GM21619 (cell line): Measurements from ENCODE around the gene PLS3.

Source experiments
- ATAC-seq: cut with Tn5 transposase; IDR thresholded peaks from one replicate; pipeline ENCODE4 v1.9.1; 2021; ENCODE audit not compliant: unreplicated experiment

The PLS3 gene

GRCh38 chrX:115687595-115687994 is 126.6 kb downstream of the PLS3 start:
- ATAC-seq: no peak

GRCh38 chrX:115689931-115690330 is 129.0 kb downstream of the PLS3 start:
- no peak for ATAC-seq

- peak; percentile 71 for ATAC-seq
These were observed 129.7 kb downstream of the PLS3 start for GRCh38 chrX:115690511-115691216.

DNA sequence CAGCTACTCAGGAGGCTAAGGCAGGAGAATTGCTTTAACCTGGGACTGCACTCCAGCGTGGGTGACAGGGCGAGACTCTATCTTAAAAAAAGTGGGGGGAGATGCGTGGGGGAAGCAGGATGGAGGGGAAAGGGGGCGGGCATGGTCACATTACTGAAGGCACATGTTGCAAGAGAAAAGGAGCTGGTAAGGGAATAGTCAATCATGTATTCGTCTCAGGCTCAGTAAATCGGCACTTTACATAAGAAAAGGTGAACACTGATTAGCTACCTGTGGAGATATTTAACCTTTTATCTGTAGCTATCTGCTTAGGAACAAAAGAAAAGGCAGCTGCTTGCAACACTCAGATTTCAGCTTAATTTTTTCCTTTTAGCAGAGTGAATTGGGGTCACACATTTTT is 132.5 kb downstream of the PLS3 start:
- ATAC-seq: no peak

GRCh38 chrX:115694028-115694427 is 133.1 kb downstream of the PLS3 start:
- ATAC-seq: no peak

GRCh38 chrX:115696039-115696438 is 135.1 kb downstream of the PLS3 start:
- no peak for ATAC-seq

GRCh38 chrX:115696939-115697338 is 136.0 kb downstream of the PLS3 start:
- ATAC-seq: no peak

DNA sequence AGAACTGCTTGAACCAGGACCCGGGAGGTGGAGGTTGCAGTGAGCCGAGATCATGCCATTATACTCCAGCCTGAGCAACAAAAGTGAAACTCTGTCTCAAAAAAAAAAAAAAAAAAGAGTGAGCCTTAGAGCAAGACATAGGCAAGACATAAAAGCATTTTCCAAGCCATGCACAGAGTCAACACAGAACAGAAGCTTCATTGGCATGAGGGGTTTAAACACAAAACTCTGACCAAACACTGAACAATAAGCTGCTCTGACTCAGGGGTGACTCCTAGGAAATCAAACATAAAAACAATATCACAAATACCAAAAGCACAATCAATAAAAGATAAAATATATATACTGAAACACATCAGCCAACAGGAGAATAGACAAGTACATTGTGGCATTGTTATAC is 136.8 kb downstream of the PLS3 start:
- no peak for ATAC-seq
